NT2/D1 (cell line): ENCODE data around the gene GDPD2.
"Not testable (repeated sequence)": the region's sequence is repeated elsewhere in the genome, so short reads cannot be mapped to it uniquely, and the experiment has no call there.

Source experiments
- SUZ12 ChIP-seq: IDR thresholded peaks from 2 replicates; pipeline ENCODE4 v1.6.1; 2011; ENCODE audit not compliant: insufficient read length, insufficient read depth; ENCODE audit errors: extremely low read depth
- YY1 ChIP-seq: IDR thresholded peaks from 2 replicates; pipeline ENCODE4 v1.6.1; 2011; ENCODE audit not compliant: insufficient read length, insufficient read depth

GRCh38 chrX:70400181-70400580, 22.9 kb upstream of the GDPD2 start:
- TF ChIP-seq YY1, SUZ12: not testable (repeated sequence)
